K562 (cell line): ENCODE measurements around the gene WDR55. TPM values are rescaled to one million over a fixed set of nuclear protein-coding genes. Genes with fewer than 3 reads are reported as not detected.

Experiments used
- ATF3 ChIP-seq, 2 experiments: fragments of 450-650 bp in 1 of 2; sonication (generic) in 1 of 2; formaldehyde crosslinking in 1 of 2; IDR thresholded peaks in 1 of 2; conservative IDR thresholded peaks in 1 of 2; 2 replicates each; pipeline versions ENCODE4 v1.6.1 to v1.8.1; 2016 to 2023; ENCODE audit warnings: mild to moderate bottlenecking in 2 of 2, moderate library complexity in 2 of 2, inconsistent platforms in 1 of 2, missing genetic modification reagents in 1 of 2
- E2F3 ChIP-seq: fragments of 250-450 bp; sonication (Bioruptor Pico); IDR thresholded peaks from 2 replicates; pipeline ENCODE4 v1.4.0; 2020; ENCODE audit warnings: mild to moderate bottlenecking
- E2F6 ChIP-seq, 2 experiments: IDR thresholded peaks; 2 replicates each; pipeline ENCODE4 v1.6.1; 2011; ENCODE audit warnings: borderline replicate concordance in 1 of 2, control low read depth in 1 of 2, low read depth in 1 of 2, low read length in 1 of 2, mild to moderate bottlenecking in 1 of 2, mixed read lengths in 1 of 2, moderate library complexity in 1 of 2; ENCODE audit not compliant: insufficient read depth in 1 of 2, insufficient read length in 1 of 2, poor library complexity in 1 of 2, severe bottlenecking in 1 of 2; ENCODE audit errors: extremely low read depth in 1 of 2
- FOXP1 ChIP-seq: sonication (generic); formaldehyde crosslinking; IDR thresholded peaks from 2 replicates; pipeline ENCODE4 v1.8.0; 2022; ENCODE audit warnings: mild to moderate bottlenecking, missing genetic modification reagents
- GTF2E2 ChIP-seq: fragments of 200-800 bp; sonication (Bioruptor generic); IDR thresholded peaks from 2 replicates; pipeline ENCODE4 v1.6.1; 2016; ENCODE audit warnings: missing genetic modification characterization, missing compliant biosample characterization
- HSF4 ChIP-seq: fragments of 250-450 bp; sonication (Bioruptor Pico); IDR thresholded peaks from 2 replicates; pipeline ENCODE4 v2.1.2; 2022; ENCODE audit warnings: mild to moderate bottlenecking, moderate library complexity, borderline replicate concordance
- MEF2D ChIP-seq: conservative IDR thresholded peaks from 2 replicates; pipeline ENCODE4 v1.6.1; 2016; ENCODE audit warnings: low read depth, missing genetic modification characterization, missing compliant biosample characterization
- NR3C1 ChIP-seq: sonication (generic); formaldehyde crosslinking; IDR thresholded peaks from 2 replicates; pipeline ENCODE4 v1.8.1; 2022; ENCODE audit warnings: missing genetic modification reagents
- NUFIP1 ChIP-seq: fragments of 450-650 bp; IDR thresholded peaks from 2 replicates; pipeline ENCODE4 v1.6.1; 2018; ENCODE audit not compliant: partially characterized antibody
- SMAD2 ChIP-seq: fragments of 150-350 bp; IDR thresholded peaks from 2 replicates; pipeline ENCODE4 v1.6.1; 2014; ENCODE audit warnings: low read depth, mild to moderate bottlenecking, low read length
- SP2 ChIP-seq: IDR thresholded peaks from 2 replicates; pipeline ENCODE4 v1.6.1; 2011; ENCODE audit warnings: mild to moderate bottlenecking, low read depth, low read length, moderate library complexity; ENCODE audit not compliant: poor library complexity, severe bottlenecking; ENCODE audit errors: extremely low read depth
- SREBF2 ChIP-seq: sonication (generic); formaldehyde crosslinking; IDR thresholded peaks from 2 replicates; pipeline ENCODE4 v1.4.0; 2020; ENCODE audit warnings: mild to moderate bottlenecking, missing genetic modification reagents
- TEAD2 ChIP-seq: fragments of 450-650 bp; IDR thresholded peaks from 2 replicates; pipeline ENCODE4 v1.6.1; 2016; ENCODE audit warnings: missing genetic modification characterization, control low read depth, missing compliant biosample characterization
- TFE3 ChIP-seq: fragments of 450-650 bp; formaldehyde crosslinking; IDR thresholded peaks from 2 replicates; pipeline ENCODE4 v1.4.0; 2020; ENCODE audit warnings: mild to moderate bottlenecking, mixed read lengths
- THRB ChIP-seq: fragments of 450-650 bp; formaldehyde crosslinking; conservative IDR thresholded peaks from 2 replicates; pipeline ENCODE4 v1.4.0; 2022; ENCODE audit warnings: mild to moderate bottlenecking, missing genetic modification characterization
- YBX1 ChIP-seq: fragments of 450-650 bp; IDR thresholded peaks from 2 replicates; pipeline ENCODE4 v1.7.1; 2016; ENCODE audit warnings: mild to moderate bottlenecking
- ZMIZ1 ChIP-seq, 2 experiments: fragments of 150-350 bp in 1 of 2; IDR thresholded peaks; 2 replicates each; pipeline ENCODE4 v1.6.1; 2012 to 2016; ENCODE audit warnings: low read depth in 2 of 2, low read length in 2 of 2, mild to moderate bottlenecking in 1 of 2, moderate library complexity in 1 of 2
- ZNF134 ChIP-seq: fragments of 250-450 bp; sonication (Bioruptor Pico); conservative IDR thresholded peaks from 2 replicates; pipeline ENCODE4 v1.4.0; 2020
- ZZZ3 ChIP-seq: fragments of 450-650 bp; IDR thresholded peaks from 2 replicates; pipeline ENCODE4 v1.6.1; 2016; ENCODE audit warnings: antibody characterized with exemption, mild to moderate bottlenecking, moderate library complexity
- polyA plus RNA-seq, 8 experiments: library from polyadenylated mRNA; depleted of rRNA in 4 of 8; stranded (reverse) in 5 of 8; unstranded in 3 of 8; fragments of >200 nt; fragmentation: Nextera tagmentation in 2 of 8; fragmentation: Illumina TruSeq in 1 of 8; extraction: Ambion mirVana in 2 of 8; extraction: Trizol in 1 of 8; gene quantifications; 2 replicates each; pipeline versions ENCODE4 v1.2.1 to v1.2.3, GENCODE V29; 2011 to 2014; ENCODE audit warnings: inconsistent platforms in 1 of 8, missing spikeins in 1 of 8
- total RNA-seq, 7 experiments: library from RNA; depleted of rRNA in 6 of 7; stranded (reverse); fragments of >200 nt in 6 of 7; fragmentation: Illumina TruSeq in 2 of 7; extraction: Trizol in 2 of 7; gene quantifications; 2 replicates each; pipeline versions ENCODE4 v1.2.1 to v1.2.3, GENCODE V29; 2011 to 2021; ENCODE audit warnings: low replicate concordance in 1 of 7

WDR55 gene
- total and polyA plus RNA-seq, 9 of the 15 experiments (the other 6 are each of a cell fraction or from before 2014, with no cell fraction given), result 5.2 to 45.0 (median 29.3) TPM

GRCh38 chr5:140710899-140711552, 46.3 kb downstream of the WDR55 start (continued):
- TF ChIP-seq SP2, result no peak
- TF ChIP-seq ATF3 (IDR thresholded peaks at IDR 0.05), result peak; percentile 95
- peak; percentile 96 for TF ChIP-seq ATF3 (CRISPR knock-in tag; conservative IDR thresholded peaks at IDR 0.05)
- TF ChIP-seq FOXP1 (CRISPR knock-in tag), result no peak
- no peak for TF ChIP-seq E2F3 (CRISPR knock-in tag)
- no peak for TF ChIP-seq TFE3
- no peak for TF ChIP-seq TEAD2 (tag)
- TF ChIP-seq ZNF134, result no peak
- TF ChIP-seq SREBF2 (CRISPR knock-in tag), result no peak
- no peak for TF ChIP-seq ZZZ3
- TF ChIP-seq GTF2E2 (tag), result no peak; the same call in 1 of the 2 replicates
- no peak for TF ChIP-seq YBX1
- no peak for TF ChIP-seq SMAD2
- peak in 1 of 2 experiments; percentile 51; a peak in 1 of 4 replicates for TF ChIP-seq ZMIZ1 (IDR thresholded peaks at IDR 0.05; ENCODE audit: low read depth in 2 of 2, low read length in 2 of 2)
- TF ChIP-seq NUFIP1, result peak; percentile 67
- TF ChIP-seq THRB (CRISPR knock-in tag), result no peak
- peak in 1 of 2 experiments; percentile 9 for TF ChIP-seq E2F6 (IDR thresholded peaks at IDR 0.05; ENCODE audit: borderline replicate concordance in 1 of 2, extremely low read depth in 1 of 2, insufficient read depth in 1 of 2, insufficient read length in 1 of 2, low read depth in 1 of 2, low read length in 1 of 2, poor library complexity in 1 of 2, severe bottlenecking in 1 of 2)
- TF ChIP-seq HSF4, result no peak
- no peak for TF ChIP-seq MEF2D (tag)
- TF ChIP-seq NR3C1 (CRISPR knock-in tag), result no peak
